Mesenteric fat pad (tissue), 1 donor: ENCODE results near the gene HSPBAP1. TPM values are rescaled to one million over a fixed set of nuclear protein-coding genes. Genes with fewer than 3 reads are reported as not detected.
"Not testable (repeated sequence)": the region's sequence is repeated elsewhere in the genome, so short reads cannot be mapped to it uniquely, and the experiment has no call there.

Experiments
- DNase-seq: peaks from one replicate; pipeline ENCODE4 v3.0.0-alpha.2; 2020; ENCODE audit warnings: low spot score
- total RNA-seq: library from RNA; stranded (reverse); fragmentation: NEBNext Ultra II Directional; extraction: Animal tissue kit (Norgen Biotek cat#: 25700); gene quantifications from one replicate; pipeline ENCODE4 v1.2.1, GENCODE V29; 2021
- donor health status: DM: yes; HTN: yes; CAD: no.

The HSPBAP1 gene
- total RNA-seq, 1 donor from 2014 or later: 8.4 TPM

DNA sequence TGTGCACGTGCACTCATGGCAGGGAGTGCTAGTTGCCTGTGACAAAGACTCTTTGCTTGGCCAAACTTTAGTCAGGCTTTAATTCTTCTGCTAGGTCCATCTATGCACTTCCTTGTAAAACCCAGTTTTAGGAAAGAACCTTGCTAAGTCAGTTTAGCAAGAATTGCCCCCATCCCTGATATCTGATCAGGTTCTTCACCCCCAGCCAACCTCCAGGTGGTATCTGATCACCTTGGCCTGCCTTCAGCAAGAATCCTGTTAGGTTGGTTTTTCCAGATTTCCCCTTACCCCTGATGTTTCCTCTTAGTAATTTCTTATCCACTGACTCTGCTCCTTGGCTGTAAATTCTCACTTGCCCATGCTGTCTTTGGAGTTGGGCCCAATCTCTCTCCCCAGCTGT is 8.4 kb downstream of the HSPBAP1 start:
- DNase-seq: no peak

- DNase-seq: no peak
Measured at GRCh38 chr3:122784436-122784835, 9.2 kb downstream of the HSPBAP1 start.

- no peak for DNase-seq
Measured at GRCh38 chr3:122782804-122783203, 10.8 kb downstream of the HSPBAP1 start.

GRCh38 chr3:122777563-122777962 is 16.1 kb downstream of the HSPBAP1 start:
- no peak for DNase-seq

DNA sequence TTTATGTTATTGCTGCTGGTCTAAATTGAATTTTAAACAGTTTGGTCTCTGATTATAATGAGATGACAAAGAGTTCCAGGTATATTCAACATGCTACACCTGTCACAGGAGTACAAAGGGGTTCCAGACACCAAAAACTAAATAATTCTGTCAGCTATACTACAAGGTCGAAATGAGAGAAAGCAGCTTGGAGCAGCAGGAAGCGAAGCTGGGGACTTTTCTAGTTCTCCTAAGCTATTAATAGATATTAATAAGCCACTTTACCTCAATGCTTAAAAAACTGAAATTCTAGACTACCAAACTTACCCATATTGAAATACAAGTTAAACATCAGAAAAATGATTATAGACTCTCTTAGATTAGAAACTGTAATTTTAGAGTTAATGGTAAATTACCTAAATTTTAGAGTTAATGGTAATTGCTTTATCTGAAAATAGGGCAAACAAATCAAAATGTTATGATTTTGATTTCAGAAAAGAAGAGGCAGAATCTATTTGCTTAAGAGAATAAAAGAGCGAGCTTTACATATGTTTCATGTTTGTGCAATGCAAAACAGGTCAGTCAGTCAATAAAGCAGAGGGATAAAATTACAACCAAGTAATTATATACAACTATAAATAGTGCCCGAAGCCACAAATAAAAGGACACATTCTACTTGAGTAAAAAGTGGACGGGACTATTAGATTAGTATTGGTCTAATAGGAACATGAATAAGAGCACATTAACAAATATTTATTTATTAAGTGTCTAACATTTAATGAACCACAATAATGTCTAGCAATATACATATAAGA is 16.8 kb downstream of the HSPBAP1 start:
- DNase-seq: no peak

GRCh38 chr3:122774564-122774963 is 19.1 kb downstream of the HSPBAP1 start:
- DNase-seq: no peak

DNA sequence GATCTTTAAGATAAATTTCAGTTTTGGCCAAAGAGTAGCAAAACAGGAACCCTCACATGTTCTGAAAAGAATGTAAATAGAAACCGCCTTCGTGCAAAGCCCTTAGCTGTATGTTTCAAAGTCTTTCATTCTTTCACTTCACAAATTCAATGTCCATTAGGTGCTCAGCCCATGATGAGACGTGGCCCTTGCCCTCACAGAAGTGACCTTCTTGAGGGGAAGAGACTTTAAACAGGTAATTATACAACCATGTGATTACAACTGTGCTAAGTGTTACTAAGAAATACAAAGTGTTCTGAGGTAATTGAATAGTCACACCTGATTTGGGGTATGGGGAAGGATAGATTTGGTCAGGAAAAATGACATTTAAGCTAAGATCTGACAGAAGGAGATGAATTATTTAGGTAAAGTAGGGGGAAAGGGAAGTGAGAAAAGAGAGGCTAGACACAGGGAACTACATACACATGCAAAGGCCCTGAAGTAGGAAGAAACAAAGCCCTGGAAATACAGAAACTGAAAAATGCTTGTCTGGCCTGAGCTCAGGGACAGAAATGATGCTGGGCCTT is 19.6 kb downstream of the HSPBAP1 start:
- DNase-seq: no peak

DNA sequence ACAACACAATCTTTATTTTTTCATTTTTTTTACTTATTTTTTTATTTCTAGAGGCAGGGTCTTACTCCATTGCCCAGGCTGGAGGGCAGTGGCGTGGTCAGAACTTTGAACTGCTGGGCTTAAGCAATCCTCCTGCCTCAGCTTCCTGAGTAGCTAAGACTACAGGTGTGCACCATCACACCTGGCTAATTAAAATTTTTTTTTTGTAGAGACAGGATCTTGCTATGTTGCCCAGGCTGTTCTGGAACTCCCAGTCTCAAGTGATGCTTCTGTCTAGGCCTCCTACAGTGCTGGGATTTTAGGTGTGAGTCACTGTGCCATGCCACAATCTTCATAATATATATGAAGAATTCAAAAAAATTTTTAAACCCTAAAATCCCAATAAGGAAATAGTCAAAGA is 20.8 kb downstream of the HSPBAP1 start:
- DNase-seq: no peak

GRCh38 chr3:122770521-122771202 is 23.0 kb downstream of the HSPBAP1 start:
- no peak for DNase-seq

GRCh38 chr3:122767540-122768372 is 25.9 kb downstream of the HSPBAP1 start:
- no peak for DNase-seq

GRCh38 chr3:122766430-122766829 is 27.2 kb downstream of the HSPBAP1 start:
- no peak for DNase-seq

- no peak for DNase-seq
Measured at GRCh38 chr3:122760453-122761271, 33.0 kb downstream of the HSPBAP1 start.

- DNase-seq: no peak
Measured at GRCh38 chr3:122758877-122759560, 34.6 kb downstream of the HSPBAP1 start.

GRCh38 chr3:122755491-122755890 is 38.1 kb downstream of the HSPBAP1 start:
- no peak for DNase-seq

DNA sequence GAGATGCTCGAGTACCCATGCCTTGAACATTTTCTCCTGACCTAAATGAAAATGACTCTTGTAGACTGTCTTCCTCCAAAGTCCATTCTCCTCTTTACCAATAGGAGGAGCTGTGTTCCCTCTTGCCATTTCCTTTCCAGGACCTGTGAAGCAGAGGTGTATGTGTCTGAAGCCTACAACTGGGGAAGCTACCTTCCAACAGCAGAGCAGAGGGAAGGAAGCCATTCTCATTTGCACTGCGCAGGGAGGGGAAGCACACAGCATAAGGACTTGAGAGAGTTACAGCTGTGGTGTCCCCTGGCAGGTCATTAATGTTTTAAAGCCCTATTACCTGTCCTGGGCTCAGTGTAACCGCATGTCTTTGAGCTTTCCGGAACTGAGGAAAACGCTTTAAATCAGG is 38.7 kb downstream of the HSPBAP1 start:
- DNase-seq: no peak

DNA sequence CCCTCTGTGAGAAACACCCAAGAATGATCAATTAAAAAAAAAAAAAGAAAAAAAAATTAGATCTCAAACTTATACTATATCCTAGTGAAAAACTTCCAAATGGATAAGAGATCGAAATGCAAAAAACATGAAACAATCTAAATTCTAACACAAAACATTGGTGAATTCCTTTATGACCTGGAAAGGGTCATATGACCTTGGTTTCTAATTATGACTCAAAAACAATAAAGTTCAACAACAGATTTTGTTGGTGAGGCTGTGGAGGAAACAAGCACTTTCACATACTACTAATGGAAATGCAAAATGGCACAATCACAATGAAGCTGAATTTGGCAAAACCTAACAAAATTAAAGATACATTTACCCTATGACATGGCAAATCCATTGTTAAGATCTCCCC is 45.3 kb downstream of the HSPBAP1 start:
- DNase-seq: no peak

- not testable (repeated sequence) for DNase-seq
Measured at GRCh38 chr3:122747295-122747694, 46.3 kb downstream of the HSPBAP1 start.

GRCh38 chr3:122745369-122746021 is 48.1 kb downstream of the HSPBAP1 start:
- DNase-seq: no peak

DNA sequence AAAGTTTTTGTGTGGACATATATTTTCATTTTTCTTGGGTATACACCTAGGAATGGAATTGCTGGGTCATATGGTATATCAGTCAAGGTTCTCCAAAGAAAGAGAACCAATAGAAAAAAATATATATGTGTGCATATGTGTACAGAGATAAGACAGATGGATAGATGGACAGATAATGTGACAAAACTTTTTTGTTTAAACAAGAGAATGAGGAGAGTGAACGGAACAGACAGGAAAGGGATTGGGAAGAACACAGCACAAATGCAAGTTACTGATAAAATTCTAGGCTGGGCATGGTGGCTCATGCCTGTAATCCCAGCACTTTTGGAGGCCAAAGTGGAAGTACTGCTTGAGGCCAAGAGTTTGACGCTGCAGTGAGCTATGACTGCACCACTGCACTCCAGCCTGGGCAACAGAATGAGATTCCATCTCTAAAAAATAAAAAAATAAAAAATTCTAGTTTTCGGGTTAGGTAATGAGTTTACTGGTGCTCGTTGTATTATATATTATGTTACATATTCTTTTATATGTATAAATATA is 50.0 kb downstream of the HSPBAP1 start:
- no peak for DNase-seq
